Measurements from ENCODE around the gene SELENOS.

SELENOS gene, protein sequence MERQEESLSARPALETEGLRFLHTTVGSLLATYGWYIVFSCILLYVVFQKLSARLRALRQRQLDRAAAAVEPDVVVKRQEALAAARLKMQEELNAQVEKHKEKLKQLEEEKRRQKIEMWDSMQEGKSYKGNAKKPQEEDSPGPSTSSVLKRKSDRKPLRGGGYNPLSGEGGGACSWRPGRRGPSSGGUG

DNA sequence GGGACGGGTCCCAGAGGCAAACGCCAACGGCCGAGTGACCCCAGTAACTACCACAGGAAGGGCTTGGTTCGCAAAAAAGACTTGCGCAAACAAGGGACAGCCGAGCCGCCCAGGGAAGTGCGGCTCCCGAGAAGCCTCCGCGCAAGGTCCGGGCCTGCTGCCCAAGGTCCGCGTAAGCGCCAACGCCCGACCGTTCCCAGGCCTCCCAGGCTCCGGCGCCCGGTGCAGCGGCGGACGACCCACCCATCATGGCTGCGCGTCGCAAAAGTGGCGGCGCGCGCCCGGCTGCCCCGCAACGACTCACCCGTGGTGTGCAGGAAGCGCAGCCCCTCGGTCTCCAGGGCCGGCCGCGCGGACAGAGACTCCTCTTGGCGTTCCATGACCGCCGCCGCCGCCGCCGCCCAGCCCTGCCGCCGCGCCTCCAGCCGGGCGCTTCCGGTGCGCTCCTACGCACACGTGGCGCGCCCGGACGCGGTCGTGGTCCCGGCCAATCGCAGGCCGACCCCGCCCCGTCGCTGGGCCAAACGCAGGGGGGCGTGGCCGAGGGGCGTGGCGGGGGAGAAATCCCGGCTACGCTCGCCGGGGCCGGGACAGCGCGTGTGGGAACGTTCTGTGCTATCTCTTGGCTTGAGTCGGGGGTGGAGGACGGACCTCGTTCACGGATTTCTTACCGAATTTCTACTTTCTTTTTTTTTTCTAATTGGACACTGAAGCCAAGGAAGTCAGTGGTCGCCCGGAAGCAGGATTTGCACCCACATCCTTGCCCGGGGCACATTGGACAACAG lies at the start of gene SELENOS:
Gene SELENOS, minus strand, starts transcription at position 448 of the 785 bp plus-strand sequence. Its CDS starts 68 bp downstream, at position 380.
- peak; percentile 69 to 78 for DNase-seq

DNA sequence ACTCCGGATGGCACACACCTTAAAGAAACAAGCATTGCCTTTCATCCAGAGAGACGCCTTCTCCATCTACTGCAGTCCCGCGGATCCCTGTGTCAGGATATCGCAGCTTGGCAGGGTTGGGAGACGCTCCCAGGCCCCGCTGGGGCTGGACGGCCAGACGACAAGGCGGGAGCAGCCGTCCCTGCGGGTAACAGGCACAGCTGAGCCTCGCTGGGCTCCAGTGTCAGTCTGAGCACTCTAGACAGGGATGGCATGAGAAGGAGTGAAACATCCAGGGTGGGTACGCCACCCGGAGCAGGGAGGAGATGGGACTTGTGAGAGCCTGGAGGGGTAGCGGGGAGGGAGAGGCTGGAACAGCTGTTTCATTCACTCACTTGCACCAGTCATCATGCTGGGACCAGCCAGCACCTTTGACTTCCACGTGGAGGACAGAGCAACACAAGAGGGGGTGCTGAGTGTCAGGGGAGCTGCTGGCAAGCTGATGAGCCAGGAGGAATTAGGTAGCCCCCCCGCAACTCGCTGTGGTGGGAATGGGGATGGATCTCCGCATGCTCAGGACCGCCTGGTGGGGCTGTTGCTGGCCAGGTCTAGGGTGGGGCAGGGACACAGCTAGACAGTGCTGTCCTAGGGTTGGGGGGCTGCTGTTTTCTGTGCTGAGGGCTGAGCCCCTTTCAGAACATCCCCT lies 49.3 kb upstream of the SELENOS start:
- DNase-seq = no peak

DNA sequence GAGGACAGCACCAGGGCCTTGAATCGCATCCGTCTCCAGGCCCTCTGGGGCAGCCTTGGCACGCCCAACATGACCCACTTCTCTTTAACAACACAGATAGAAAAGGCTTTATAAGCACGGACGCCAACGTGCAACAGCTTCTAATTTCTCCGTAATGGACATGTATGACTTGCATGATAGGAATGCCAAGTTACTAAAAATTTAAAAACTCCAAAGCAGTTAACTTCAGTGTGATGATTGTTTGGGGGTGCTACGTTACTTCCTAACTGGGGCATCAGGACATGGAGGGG lies 48.7 kb upstream of the SELENOS start:
- DNase-seq = no peak

DNA sequence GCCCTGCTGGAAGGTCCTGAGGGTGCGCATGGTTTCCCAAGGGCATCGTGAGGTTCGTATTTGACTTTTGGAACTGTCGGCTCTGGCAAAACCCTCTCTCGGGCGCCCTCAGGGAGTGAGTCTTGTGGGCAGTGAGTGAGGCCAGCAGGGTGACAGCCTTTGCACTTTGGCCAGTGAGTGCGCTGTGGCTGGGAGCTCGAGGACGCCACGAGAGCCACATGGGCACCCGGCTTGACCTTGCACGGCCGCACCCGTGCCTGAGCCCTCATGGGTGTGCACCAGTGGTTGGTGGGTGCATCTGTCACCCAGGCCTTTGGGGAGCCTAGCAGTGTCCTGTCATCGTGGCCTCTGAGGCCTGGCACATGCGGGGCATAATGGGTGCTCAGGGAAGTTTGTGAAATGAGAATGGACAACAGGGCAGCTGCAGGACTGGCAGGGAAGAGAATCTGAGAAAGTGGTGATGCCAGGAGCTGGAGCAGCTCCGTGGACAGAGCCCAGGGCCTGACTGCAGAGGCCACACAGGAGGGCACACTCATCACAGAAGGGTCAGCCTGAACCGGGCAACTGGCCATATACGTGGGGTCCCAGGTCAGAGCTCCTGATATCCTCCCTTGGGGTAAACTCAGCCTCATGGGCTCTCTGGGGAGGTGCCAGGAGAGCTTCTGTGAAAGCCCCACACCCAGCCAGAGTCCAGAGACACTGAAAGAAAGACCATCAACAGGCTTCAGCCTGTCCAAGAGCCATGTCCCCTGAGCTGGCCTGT lies 48.2 kb upstream of the SELENOS start:
- no peak for DNase-seq

DNA sequence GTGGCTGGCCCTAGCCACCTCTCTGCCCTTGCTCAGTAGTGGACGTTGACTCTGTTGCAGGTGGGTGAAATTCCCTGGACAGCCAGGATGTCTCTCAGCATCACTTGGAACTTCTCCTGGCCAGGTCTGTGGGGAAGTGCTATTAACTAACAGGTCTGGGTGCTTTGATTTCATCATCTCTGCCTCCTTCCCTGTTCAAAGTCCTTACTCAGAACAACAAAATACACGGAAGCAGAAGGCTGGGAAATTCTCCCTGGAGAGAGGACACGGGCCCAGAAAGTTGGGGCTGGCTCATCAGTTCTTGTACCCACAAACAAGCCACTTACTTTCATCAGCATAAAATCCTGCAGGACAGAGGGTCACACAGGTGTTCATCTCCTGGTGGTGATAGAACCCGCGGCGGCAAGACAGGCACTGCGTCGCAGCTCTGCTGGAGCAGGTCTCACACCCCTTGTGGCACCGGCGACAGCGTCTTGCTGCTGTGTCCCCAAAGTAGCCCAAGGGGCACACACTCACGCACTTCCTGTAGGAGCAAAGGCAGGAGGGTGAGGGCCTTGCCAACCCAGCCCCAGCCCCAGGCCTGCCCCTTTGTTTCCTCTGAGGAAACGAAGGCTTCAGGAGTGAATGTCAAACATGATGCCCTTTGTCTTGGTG lies 47.4 kb upstream of the SELENOS start:
- peak in 1 of 2 experiments; percentile 3 for DNase-seq

DNA sequence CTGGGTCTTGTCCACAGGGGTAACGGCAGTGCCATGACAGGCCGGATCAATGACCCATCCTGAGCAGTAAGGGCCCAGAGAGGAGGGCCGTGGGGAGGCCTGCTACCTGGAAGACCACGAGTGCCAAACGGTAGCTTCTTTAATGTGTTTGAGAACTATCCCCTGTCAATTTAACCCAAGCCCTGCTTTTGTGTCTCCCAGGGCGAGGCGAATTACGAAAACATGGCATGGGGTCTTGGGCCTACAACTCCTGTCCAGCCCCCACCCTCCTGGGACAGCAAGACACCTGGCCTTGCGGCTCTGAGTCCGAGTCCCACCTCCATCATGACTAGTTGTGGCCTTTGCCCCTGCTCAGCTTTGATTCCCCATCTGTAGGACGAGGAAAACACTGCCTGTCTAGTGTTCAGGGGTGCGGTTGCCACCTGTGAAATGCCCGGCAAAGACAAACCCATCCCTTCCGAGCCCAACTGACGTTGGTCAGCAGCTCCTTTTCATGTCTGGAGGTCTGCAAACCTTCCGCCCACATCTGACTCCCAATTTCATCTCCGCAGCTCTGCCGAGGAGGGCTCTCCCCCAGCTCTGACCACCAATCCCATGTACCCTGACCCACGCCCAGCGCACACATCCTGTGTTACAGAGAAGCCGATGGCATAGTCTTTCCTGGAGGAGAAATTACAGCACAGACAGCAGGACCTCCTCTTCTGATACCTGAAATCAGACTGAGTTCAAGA lies 46.7 kb upstream of the SELENOS start:
- DNase-seq = no peak

DNA sequence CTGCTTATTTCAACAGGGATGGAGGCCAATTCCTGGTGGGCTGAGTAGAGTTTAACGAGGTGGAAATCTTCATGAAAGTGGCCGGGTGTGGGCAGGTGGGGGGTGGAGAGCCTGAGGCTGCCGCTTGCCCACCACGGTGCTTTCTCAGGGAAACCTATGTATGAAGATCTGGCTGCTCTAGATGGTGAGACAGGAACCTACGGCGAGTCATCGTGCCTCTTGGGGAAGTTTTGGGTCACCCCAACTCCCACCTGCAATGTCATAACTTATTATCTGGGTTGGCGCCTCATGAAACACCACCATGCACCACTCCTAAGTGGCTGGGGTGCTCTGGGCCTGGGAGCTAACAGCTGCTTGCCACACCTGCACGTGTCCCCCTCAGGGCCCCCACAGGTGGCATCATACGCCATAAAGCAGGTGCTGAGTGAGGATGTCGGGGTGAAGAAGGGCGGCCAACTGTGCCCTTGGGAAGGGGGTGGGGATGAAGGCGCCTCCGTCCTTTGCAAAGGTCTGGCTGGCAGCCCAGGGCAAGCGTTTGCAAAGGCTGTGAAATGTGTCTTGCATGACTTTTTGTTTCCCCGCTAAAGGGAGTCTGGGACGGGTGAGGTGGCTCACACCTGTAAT lies 45.7 kb upstream of the SELENOS start:
- DNase-seq = no peak

DNA sequence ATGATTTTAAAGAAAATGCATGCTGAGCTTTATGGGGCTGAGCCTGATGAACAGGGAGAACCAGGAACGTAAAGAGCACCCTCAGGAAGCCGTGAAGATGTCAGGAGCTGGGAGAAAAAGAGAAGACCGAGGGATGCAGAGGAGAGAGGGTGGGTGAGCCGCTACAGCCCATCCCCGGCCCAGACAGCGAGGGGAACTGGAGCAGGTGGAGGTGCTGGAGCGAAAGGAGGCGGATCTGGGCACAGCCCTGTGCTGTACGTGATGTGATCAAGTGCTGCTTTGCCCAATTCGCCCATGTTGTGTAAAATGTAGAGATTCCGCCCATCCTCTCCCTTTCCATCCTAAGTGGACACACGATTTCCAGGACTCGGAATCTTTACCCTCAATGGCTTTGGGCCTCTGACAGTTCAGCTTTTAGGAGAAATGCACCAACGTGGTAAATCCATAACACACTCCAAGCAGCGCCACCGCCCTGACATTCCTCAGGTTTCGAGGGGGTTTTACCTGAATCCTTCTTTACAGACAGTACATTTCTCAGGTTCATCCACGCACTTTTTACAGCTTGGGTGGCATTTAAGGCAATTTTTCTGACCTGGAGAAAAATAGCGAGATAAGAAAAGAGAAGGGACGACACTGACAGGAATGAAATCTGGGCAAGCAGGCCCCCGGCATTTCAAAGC lies 44.9 kb upstream of the SELENOS start:
- no peak for DNase-seq

DNA sequence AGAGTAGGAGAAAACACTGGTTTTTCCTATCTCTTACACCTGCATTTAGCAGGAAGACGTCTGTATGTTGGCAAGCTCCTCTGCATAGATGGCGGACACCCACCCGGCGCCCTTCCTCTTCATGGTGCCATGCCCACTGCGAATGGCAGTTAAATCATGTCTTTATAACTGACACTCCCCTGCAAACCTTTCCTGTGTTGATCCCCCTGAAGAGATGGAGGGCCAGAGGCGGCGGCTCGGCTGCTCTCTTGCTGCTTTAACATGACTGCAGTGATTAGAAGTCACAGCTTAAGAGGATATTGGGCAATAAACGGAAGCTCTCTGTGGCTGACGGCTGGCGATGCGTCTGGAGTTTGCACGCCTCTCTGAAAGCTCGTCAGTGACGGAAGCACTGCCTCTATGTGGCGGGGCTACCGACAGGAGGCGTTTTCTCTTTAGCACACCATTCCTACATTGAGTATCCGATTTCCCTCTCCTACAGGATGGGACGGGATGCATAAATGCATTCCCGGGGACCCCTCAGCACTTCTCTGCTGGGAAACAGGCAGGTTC lies 43.3 kb upstream of the SELENOS start:
- peak; percentile 93 to 94 for DNase-seq

DNA sequence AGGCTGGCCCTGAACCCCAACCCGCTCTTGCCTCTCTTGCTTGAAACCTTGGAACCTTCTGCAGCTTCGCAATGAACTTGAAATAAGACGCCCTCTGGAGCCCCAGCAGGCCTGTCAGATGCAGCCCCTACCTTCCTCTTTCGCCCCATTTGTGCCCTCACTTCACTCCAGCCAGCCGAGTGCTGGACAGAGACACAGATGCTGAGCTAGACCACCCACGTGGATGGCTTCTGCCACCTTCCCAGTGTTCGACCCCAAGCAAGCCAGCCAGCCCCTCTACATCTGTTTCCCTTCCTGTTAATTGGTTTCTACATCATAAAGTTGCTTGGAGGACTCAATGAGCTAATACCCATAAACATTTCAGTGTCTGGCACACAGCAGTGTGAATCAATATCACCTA lies 41.6 kb upstream of the SELENOS start:
- no peak for DNase-seq

DNA sequence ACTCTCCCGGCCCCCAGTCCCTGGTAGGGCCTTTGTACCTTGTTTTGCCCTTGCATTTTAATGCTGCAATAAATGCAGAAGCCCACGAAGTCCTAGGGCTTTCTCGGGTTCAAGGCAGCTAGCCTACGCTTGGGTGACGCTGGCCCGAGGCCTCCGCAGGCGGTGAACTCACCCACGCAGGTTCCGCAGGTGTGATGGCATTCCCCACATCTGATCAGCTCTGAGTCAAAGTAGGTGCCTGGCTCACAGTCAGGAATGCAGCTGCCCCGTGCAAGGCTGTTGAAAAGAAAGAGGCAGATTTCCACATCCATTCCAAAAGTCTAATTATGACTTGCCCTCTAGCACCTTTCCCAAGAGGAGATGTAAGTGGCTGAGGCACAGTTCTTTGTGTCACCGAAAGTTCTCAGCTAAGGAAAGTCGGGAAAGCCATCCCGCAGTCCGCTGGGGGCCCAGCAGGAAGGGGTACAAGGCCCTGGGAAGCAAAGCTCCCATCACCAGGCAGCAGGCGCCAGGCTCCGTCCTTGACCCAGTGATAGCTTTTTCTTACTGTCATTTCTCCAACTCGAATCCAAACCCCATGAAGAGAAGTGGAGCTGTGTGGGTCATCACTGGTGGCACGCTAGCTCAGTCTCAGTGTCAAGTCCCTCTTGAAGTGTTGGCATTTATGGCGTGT lies 41.0 kb upstream of the SELENOS start:
- DNase-seq = no peak

DNA sequence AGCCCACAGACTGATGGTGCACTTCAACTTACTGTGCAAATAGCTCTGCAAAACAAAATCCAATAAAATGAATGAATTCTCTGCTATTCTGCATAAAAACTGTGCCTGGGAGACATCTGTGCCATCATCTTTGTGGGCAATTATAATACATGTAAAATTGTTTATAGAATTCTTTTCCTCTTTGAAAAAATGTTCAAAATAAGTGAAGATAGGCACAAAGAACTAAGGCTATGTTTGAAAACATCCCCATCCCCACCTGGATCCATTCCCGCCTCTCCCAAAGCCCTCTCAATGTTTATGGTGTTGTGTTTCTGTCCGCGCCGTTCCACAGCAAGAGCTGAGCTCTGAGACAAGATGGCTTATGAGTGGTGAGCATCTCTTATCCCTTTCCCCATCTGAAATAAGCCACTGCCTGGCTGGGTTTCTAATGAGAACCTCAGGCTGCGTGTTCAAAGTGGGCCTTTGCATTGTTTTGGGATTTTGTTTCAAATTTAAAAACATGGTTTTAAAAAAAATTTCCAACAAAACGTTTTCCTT lies 40.1 kb upstream of the SELENOS start:
- DNase-seq = no peak

DNA sequence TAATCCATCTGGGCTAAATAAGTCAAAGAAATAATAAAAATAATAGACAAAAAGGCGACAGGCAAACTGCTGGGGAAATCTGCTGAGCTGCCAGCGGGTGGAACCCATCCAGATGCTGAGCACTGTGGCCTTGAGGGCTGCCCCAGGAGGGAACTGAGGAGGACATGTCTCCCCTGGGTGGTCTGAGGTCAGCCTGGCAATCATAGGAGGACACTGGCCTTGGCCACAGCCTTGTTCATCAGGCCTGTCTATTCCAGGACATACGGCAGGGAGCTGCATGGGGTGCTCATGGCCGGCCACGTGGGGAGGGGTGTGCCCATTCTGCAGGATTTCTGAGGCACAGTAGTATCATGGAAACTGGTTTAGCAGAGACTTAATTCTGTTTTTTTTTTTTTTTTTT lies 39.2 kb upstream of the SELENOS start:
- DNase-seq = no peak

DNA sequence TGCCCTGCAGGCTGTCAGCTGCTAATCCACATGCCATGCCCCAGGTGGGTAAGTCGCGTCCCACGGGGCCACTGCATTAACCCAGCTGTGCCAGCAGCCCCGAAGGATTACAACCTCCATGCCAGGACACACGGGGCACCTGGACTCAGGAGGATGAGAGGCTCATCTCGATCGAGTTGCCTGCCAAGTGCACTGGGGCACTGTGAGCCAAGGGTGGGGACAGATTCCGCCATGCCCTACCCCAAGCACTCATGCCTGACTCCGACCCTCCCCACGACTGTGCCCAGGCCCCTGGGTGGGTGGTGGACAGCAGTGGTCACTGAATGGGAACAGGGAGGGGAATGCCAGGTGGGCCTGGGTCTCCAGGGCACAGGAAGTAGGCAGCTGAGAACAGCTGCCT lies 38.5 kb upstream of the SELENOS start:
- no peak for DNase-seq

DNA sequence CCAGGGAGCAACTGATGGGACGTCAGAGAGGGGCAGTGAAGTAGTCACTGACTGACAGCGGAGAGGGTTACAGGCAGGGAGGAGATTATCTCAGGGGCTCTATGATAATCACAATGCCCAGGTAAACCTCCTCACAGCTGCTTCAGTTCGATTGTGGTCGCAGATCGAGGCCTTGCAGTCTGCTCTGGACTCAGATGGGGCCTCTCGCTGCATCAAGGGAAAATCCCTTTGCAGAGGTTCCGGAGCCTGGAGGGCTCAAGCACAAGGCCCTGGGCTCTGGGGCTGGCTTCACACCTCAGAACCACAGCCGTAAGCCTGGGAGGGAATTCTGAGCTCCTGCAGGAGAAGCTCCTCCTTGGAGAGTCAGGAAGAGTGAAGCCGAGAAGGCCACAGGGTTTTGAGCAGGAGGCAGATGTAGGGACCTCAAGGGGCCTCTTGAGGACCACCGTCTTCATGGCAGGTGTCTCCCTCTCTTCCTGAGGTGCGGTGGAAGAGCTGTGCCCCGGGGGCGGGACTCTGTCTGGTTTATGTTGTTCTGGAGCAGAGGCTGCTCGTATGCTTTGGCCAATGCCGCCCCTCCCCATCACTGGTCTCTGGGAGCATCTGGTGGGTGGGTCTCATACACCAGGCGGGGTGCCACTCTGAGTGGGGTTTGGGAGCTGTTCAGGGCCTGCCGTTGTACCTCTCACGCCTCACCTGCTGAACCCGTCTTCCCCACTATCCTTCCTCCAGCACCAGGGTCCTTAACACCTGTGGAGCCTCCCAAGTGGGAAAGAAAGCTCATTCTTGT lies 37.2 kb upstream of the SELENOS start:
- DNase-seq = no peak

DNA sequence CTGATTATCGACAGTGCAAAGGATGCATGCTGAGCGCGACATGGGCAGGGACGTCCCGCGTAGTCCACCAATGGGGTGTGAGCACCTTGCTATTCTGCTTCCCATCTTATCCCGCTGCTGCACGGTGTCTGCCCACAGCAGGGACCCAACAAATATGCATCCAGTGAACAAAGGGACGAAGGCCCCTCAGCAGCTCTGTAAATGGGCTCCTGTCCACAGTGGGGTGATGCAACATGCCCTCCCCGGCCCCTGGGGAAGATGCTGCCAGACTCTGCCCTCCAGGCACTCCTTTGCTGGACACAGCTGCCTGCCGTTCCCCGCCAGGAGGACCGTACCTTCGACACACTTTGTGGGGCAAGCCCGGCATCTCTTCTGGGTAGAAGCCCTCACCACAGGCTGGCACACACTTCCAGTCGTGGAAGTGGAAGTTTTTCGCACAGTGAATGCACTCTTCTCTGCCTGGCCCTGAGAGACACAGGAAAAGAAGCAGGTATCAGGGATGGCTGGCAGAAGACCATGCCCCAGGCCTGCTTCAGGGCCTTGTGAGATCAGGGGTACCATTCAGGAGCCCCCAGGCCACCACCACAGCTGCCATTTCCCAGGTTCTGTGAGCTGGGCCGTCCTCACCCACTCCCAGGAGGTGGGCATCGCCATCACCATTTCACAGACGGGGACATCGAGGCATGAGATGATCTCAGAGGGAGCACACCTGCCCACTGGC lies 35.9 kb upstream of the SELENOS start:
- no peak for DNase-seq

DNA sequence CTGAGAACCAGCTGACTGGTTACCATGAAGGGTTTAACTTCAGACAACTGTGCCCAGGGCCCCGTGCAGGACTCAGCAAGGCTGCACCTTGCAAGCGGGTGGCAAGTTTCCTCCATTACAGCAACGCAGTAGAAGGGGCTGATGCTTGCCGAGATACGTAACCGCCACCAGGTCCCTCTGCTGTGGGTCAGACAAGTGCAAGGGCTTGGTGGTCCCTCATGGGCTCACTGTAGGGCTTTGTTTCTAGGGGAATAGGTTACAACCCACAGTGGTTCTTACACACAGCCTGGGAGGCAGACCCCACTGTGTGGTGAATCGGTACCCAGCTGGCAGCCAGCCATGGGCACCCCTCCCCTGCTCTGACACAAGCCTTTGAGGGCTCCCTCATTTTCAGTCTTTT lies 33.2 kb upstream of the SELENOS start:
- no peak for DNase-seq

DNA sequence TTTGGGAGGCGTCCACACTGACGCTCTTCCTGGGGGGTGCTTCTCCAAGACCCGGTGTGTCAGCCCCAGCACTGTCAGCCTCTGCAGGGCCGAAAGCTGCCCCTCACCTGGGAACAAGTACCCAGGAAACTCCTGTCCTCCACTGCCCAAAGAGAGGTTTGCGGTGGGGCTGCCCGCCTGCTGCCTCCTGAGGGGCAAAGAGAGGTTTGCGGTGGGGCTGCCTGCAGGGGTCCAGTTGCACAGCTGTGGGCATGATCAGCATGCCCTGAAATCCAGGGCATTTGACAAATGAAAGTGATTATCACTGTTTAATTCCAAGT lies 32.8 kb upstream of the SELENOS start:
- no peak for DNase-seq

Measured in AML-193 (cell line).